T-helper 1 cell (primary cell): ENCODE data around the gene PNPLA3.
"Not testable (repeated sequence)": the region's sequence is repeated elsewhere in the genome, so short reads cannot be mapped to it uniquely, and the experiment has no call there.

Experiments used
- DNase-seq, 5 donors: peaks; one replicate each; pipeline ENCODE4 v3.0.0-alpha.2; 2012 to 2020

Gene PNPLA3

GRCh38 chr22:43890901-43891331 lies 32.7 kb upstream of the PNPLA3 start:
- DNase-seq, result no peak

GRCh38 chr22:43891360-43892182 lies 32.0 kb upstream of the PNPLA3 start, which contains the start of gene PNPLA5:
TSS of gene PNPLA5 (minus strand) at chr22:43892013. CDS start at chr22:43891880, 133 bp downstream.
- no peak for DNase-seq

- no peak for DNase-seq
These were observed 31.3 kb upstream of the PNPLA3 start for GRCh38 chr22:43892183-43892894.

- no peak for DNase-seq
These were observed 30.3 kb upstream of the PNPLA3 start for GRCh38 chr22:43893266-43893665.

- DNase-seq, result no peak
These were observed 29.5 kb upstream of the PNPLA3 start for GRCh38 chr22:43894122-43894521.

- DNase-seq, result no peak
These were observed 27.5 kb upstream of the PNPLA3 start for GRCh38 chr22:43895986-43896645.

- DNase-seq, result no peak
These were observed 25.8 kb upstream of the PNPLA3 start for GRCh38 chr22:43897751-43898261.

GRCh38 chr22:43900206-43900605 lies 23.4 kb upstream of the PNPLA3 start:
- DNase-seq, result no peak

GRCh38 chr22:43901976-43902643 lies 21.5 kb upstream of the PNPLA3 start:
- DNase-seq, result no peak

GRCh38 chr22:43903033-43903432 lies 20.6 kb upstream of the PNPLA3 start:
- DNase-seq, result not testable (repeated sequence)

- DNase-seq, result not testable (repeated sequence)
These were observed 19.2 kb upstream of the PNPLA3 start for GRCh38 chr22:43904412-43904811.

- DNase-seq, result no peak
These were observed 17.9 kb upstream of the PNPLA3 start for GRCh38 chr22:43905681-43906080.

GRCh38 chr22:43909708-43910107 lies 13.9 kb upstream of the PNPLA3 start:
- no peak for DNase-seq

GRCh38 chr22:43910178-43910695 lies 13.4 kb upstream of the PNPLA3 start:
- DNase-seq, result no peak

- DNase-seq, result no peak
These were observed 12.3 kb upstream of the PNPLA3 start for GRCh38 chr22:43911351-43911750.

- DNase-seq, result no peak
These were observed 6.1 kb upstream of the PNPLA3 start for GRCh38 chr22:43917521-43917920.

- no peak for DNase-seq
These were observed 4.3 kb upstream of the PNPLA3 start for GRCh38 chr22:43919106-43919973.

- no peak for DNase-seq
These were observed 2.2 kb upstream of the PNPLA3 start for GRCh38 chr22:43921370-43921769.

- no peak for DNase-seq
These were observed 1.5 kb upstream of the PNPLA3 start for GRCh38 chr22:43922123-43922522.

GRCh38 chr22:43923191-43923590 lies 414 bp upstream of the PNPLA3 start:
- peak in 2 of 5 donors; percentile 5 to 8 for DNase-seq

- no peak for DNase-seq
These were observed 1.3 kb downstream of the PNPLA3 start for GRCh38 chr22:43924877-43925276.
